ENCODE results near the gene BBX. TPM values are rescaled to one million over a fixed set of nuclear protein-coding genes. Genes with fewer than 3 reads are reported as not detected.

Gene BBX
- total RNA-seq, 1 experiment from 2014 or later, result 66.8 TPM

DNA sequence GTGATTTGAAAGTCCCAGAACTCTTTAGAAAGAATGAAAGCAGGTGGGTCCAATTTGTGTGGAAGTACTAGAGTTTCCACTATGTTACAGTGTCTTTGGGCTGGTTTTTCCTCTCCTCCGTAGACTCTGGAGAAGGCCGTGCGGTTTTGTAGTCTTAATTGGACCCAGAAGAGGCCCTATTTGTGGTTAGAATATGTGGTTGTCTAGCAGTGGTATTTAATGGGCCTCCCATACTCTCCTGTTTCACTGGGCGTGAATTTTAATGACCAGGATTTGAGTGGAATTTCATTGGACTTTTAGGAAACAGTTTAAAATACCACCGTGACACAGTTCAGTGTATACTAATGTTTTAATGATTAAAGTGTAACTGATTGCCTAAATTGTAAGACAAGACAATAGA lies 182.3 kb downstream of the BBX start:
- Histone ChIP-seq H3K4me3 (ENCODE audit: low read length) (no peak overlapping the region), H3K9ac (ENCODE audit: low read length) (no peak overlapping the region), H3K27me3 (ENCODE audit: low read length) (no peaks in the 10 kb centered on the region), H3K9me3 (ENCODE audit: low read length) (no peaks in the 10 kb centered on the region), H4K20me1 (ENCODE audit: low read length) (no peaks in the 10 kb centered on the region), H3K4me2 (ENCODE audit: low read length) (no peak overlapping the region), H3K9me2 (replicated peaks; ENCODE audit: low read length) (no peaks in the 10 kb centered on the region), H3K79me2 (ENCODE audit: low read length) (no peaks in the 10 kb centered on the region), H3K36me3 (ENCODE audit: low read depth, low read length) (no peaks in the 10 kb centered on the region), H2AFZ (ENCODE audit: low read length) (no peak overlapping the region), H3K27ac (ENCODE audit: low read length) (no peak overlapping the region), H3K4me1 (ENCODE audit: insufficient read depth, low read length) (no peaks in the 10 kb centered on the region), H3F3A (ENCODE audit: low read length, unreplicated experiment) (no peaks in the 10 kb centered on the region)
- no peak for ATAC-seq
- ChIA-PET CTCF (no interaction called here), POLR2A (ENCODE audit: unreplicated experiment) (no interaction called here)
- intact Hi-C loops (cut with micrococcal nuclease), result no loop called here
- TF ChIP-seq, protein P1, sequence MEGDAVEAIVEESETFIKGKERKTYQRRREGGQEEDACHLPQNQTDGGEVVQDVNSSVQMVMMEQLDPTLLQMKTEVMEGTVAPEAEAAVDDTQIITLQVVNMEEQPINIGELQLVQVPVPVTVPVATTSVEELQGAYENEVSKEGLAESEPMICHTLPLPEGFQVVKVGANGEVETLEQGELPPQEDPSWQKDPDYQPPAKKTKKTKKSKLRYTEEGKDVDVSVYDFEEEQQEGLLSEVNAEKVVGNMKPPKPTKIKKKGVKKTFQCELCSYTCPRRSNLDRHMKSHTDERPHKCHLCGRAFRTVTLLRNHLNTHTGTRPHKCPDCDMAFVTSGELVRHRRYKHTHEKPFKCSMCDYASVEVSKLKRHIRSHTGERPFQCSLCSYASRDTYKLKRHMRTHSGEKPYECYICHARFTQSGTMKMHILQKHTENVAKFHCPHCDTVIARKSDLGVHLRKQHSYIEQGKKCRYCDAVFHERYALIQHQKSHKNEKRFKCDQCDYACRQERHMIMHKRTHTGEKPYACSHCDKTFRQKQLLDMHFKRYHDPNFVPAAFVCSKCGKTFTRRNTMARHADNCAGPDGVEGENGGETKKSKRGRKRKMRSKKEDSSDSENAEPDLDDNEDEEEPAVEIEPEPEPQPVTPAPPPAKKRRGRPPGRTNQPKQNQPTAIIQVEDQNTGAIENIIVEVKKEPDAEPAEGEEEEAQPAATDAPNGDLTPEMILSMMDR (conservative IDR thresholded peaks at IDR 0.05; ENCODE audit: low read depth, low read length), result no peak
- TF ChIP-seq EZH2 (IDR thresholded peaks at IDR 0.05; ENCODE audit: low read length, unreplicated experiment) (no peak), EZH2phosphoT487 (IDR thresholded peaks at IDR 0.05; ENCODE audit: borderline replicate concordance, low read length) (no peak)
- BruUV-seq (replicated peaks), result no TSS peak
- no peak for DNase-seq

DNA sequence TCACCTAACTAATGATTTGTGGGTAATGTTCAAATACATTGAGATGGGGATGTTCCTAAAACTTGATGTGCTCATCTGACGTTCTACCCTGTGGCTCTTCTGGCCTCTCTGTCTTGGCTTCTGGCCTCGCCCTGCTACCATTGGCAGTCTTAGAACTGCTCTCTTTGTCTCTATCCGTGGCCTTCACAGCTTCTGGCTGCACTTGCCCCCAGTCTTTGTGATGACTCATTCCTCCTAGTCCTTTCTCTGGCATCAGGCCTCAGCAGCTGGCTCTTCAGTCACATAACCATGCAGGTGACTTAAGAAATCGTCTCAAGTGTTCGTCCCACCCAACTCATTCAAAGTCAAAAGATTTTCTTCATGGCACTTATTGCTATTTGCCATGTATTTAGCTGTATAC lies 188.1 kb downstream of the BBX start:
- Histone ChIP-seq H3K4me3 (ENCODE audit: low read length) (no peak overlapping the region), H3K79me2 (ENCODE audit: low read length) (no peaks in the 10 kb centered on the region), H3K27ac (ENCODE audit: low read length) (no peak overlapping the region), H3K9me3 (ENCODE audit: low read length) (no peaks in the 10 kb centered on the region), H4K20me1 (ENCODE audit: low read length) (no peaks in the 10 kb centered on the region), H2AFZ (ENCODE audit: low read length) (no peak overlapping the region), H3K9me2 (replicated peaks; ENCODE audit: low read length) (no peaks in the 10 kb centered on the region), H3K9ac (ENCODE audit: low read length) (no peak overlapping the region), H3F3A (ENCODE audit: low read length, unreplicated experiment) (no peaks in the 10 kb centered on the region), H3K4me1 (ENCODE audit: insufficient read depth, low read length) (no peaks in the 10 kb centered on the region), H3K36me3 (ENCODE audit: low read depth, low read length) (no peaks in the 10 kb centered on the region), H3K4me2 (ENCODE audit: low read length) (no peak overlapping the region), H3K27me3 (ENCODE audit: low read length) (no peaks in the 10 kb centered on the region)
- intact Hi-C loops (cut with micrococcal nuclease), result no loop called here
- POLR2A ChIA-PET (ENCODE audit: unreplicated experiment), result no interaction called here
- 0 out of 2 replicates have a peak, but pooled peaks have one; percentile 31 for ATAC-seq
- TF ChIP-seq EZH2 (IDR thresholded peaks at IDR 0.05; ENCODE audit: low read length, unreplicated experiment) (no peak), EZH2phosphoT487 (IDR thresholded peaks at IDR 0.05; ENCODE audit: borderline replicate concordance, low read length) (no peak)
- TF ChIP-seq, protein P1 (conservative IDR thresholded peaks at IDR 0.05; ENCODE audit: low read depth, low read length), result no peak
- CTCF ChIA-PET, result interaction anchor here (1.0 kb wide), 1 partner anchor 21 kb away, joined by 3 read pairs; no protein-coding TSS in a partner anchor
- peak; percentile 27 for DNase-seq
- no TSS peak for BruUV-seq (replicated peaks)

DNA sequence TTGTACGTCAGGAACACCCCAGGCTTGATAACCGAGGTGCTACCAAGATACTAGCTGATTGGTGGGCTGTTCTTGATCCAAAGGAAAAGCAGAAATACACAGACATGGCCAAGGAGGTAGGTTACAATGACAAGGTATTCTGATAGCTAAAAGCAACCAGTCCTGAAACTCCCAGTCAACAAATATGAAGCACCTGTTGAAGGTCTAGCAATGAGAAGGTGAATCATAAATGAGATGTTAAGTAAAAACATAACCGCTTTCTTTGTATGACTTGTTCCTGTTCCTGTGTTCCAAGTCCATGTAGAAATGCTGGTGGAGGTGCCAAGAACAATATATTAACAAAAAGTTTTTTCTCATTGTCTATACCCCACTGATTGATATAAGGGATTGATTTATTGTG lies 194.0 kb downstream of the BBX start:
- Histone ChIP-seq H3F3A (ENCODE audit: low read length, unreplicated experiment) (no peaks in the 10 kb centered on the region), H3K27ac (ENCODE audit: low read length) (no peak overlapping the region), H3K4me3 (ENCODE audit: low read length) (no peak overlapping the region), H3K79me2 (ENCODE audit: low read length) (no peaks in the 10 kb centered on the region), H4K20me1 (ENCODE audit: low read length) (no peaks in the 10 kb centered on the region), H2AFZ (ENCODE audit: low read length) (no peak overlapping the region), H3K9me3 (ENCODE audit: low read length) (no peaks in the 10 kb centered on the region), H3K4me2 (ENCODE audit: low read length) (no peak overlapping the region), H3K27me3 (ENCODE audit: low read length) (no peaks in the 10 kb centered on the region), H3K9me2 (replicated peaks; ENCODE audit: low read length) (no peaks in the 10 kb centered on the region), H3K4me1 (ENCODE audit: insufficient read depth, low read length) (no peaks in the 10 kb centered on the region), H3K36me3 (ENCODE audit: low read depth, low read length) (no peaks in the 10 kb centered on the region; the same call in 1 of the 2 replicates), H3K9ac (ENCODE audit: low read length) (no peak overlapping the region)
- BruUV-seq (replicated peaks), result no TSS peak
- TF ChIP-seq EZH2 (IDR thresholded peaks at IDR 0.05; ENCODE audit: low read length, unreplicated experiment), result no peak
- TF ChIP-seq, protein P1 (conservative IDR thresholded peaks at IDR 0.05; ENCODE audit: low read depth, low read length), result no peak
- intact Hi-C loops (cut with micrococcal nuclease), result no loop called here
- ATAC-seq, result no peak
- POLR2A ChIA-PET (ENCODE audit: unreplicated experiment), result no interaction called here
- no peak for DNase-seq
- CTCF ChIA-PET, result no interaction called here
